PC-3 (cell line): ENCODE measurements around the gene VASP. TPM values are rescaled to one million over a fixed set of nuclear protein-coding genes. Genes with fewer than 3 reads are reported as not detected.

Experiments used
- ATAC-seq: fragments of 200-7000 bp; cut with Tn5 transposase; 2 replicates; pipeline ENCODE4 v1.9.1; 2020; ENCODE audit warnings: mild to moderate bottlenecking, moderate library complexity
- BruUV-seq: library from RNA; stranded (reverse); fragments of 400-500 nt; replicated peaks from 2 replicates; lab custom pipeline; 2021; lab: Mats Ljungman, UMichigan
- CTCF ChIA-PET: fragments of 300-600 bp; sonication (Branson Sonifier 250); formaldehyde crosslinking; loops from one replicate; lab custom pipeline; 2022; ENCODE audit warnings: antibody characterized with exemption; lab: Charles Lee
- POLR2A ChIA-PET: fragments of 300-600 bp; sonication (Branson Sonifier 250); formaldehyde crosslinking; loops from one replicate; lab custom pipeline; 2022; ENCODE audit warnings: antibody characterized with exemption; ENCODE audit not compliant: unreplicated experiment; lab: Charles Lee
- DNase-seq: peaks from one replicate; pipeline ENCODE4 v3.0.0-alpha.2; 2015
- H2AFZ ChIP-seq: fragments of 300-600 bp; sonication (generic); 2 replicates; pipeline ENCODE4 v1.6.0; 2016; ENCODE audit warnings: antibody characterized with exemption, low read length
- H3F3A ChIP-seq: fragments of 300-600 bp; sonication (generic); one replicate; pipeline ENCODE4 v1.6.0; 2017; ENCODE audit warnings: antibody characterized with exemption, low read length, control low read depth, mild to moderate bottlenecking; ENCODE audit not compliant: unreplicated experiment
- H3K27ac ChIP-seq: fragments of 300-600 bp; sonication (generic); 2 replicates; pipeline ENCODE4 v1.5.1; 2016; ENCODE audit warnings: mild to moderate bottlenecking, low read length
- H3K27me3 ChIP-seq: fragments of 300-600 bp; sonication (generic); 2 replicates; pipeline ENCODE4 v1.6.1; 2016; ENCODE audit warnings: low read length, mixed read lengths
- H3K36me3 ChIP-seq: fragments of 300-600 bp; sonication (generic); 2 replicates; pipeline ENCODE4 v1.6.1; 2016; ENCODE audit warnings: low read depth, mixed run types, low read length, mixed read lengths
- H3K4me1 ChIP-seq: fragments of 300-600 bp; sonication (generic); 2 replicates; pipeline ENCODE4 v1.5.1; 2016; ENCODE audit warnings: low read length; ENCODE audit not compliant: insufficient read depth
- H3K4me2 ChIP-seq: fragments of 300-600 bp; sonication (generic); 2 replicates; pipeline ENCODE4 v1.6.0; 2016; ENCODE audit warnings: low read length
- H3K4me3 ChIP-seq: fragments of 300-600 bp; sonication (generic); 2 replicates; pipeline ENCODE4 v1.5.1; 2016; ENCODE audit warnings: mild to moderate bottlenecking, low read length, mixed read lengths
- H3K79me2 ChIP-seq: fragments of 300-600 bp; sonication (generic); 2 replicates; pipeline ENCODE4 v1.6.1; 2017; ENCODE audit warnings: low read length, mixed read lengths
- H3K9ac ChIP-seq: fragments of 300-600 bp; sonication (generic); 2 replicates; pipeline ENCODE4 v1.6.0; 2016; ENCODE audit warnings: mild to moderate bottlenecking, low read length
- H3K9me2 ChIP-seq: fragments of 300-600 bp; sonication (generic); replicated peaks from 2 replicates; pipeline ENCODE4 v1.6.1; 2016; ENCODE audit warnings: mixed run types, low read length, mixed read lengths
- H3K9me3 ChIP-seq: fragments of 300-600 bp; sonication (generic); 2 replicates; pipeline ENCODE4 v1.6.1; 2016; ENCODE audit warnings: low read length, mixed read lengths
- H4K20me1 ChIP-seq: fragments of 300-600 bp; sonication (generic); 2 replicates; pipeline ENCODE4 v1.6.1; 2016; ENCODE audit warnings: low read length, mixed read lengths
- CTCF ChIP-seq: fragments of 300-600 bp; sonication (generic); conservative IDR thresholded peaks from 2 replicates; pipeline ENCODE4 v1.5.1; 2017; ENCODE audit warnings: antibody characterized with exemption, low read depth, mild to moderate bottlenecking, low read length
- EZH2 ChIP-seq: fragments of 300-600 bp; sonication (generic); IDR thresholded peaks from one replicate; pipeline ENCODE4 v1.6.1; 2017; ENCODE audit warnings: antibody characterized with exemption, mild to moderate bottlenecking, low read length; ENCODE audit not compliant: unreplicated experiment
- EZH2phosphoT487 ChIP-seq: fragments of 300-600 bp; sonication (generic); IDR thresholded peaks from 2 replicates; pipeline ENCODE4 v1.6.1; 2018; ENCODE audit warnings: mild to moderate bottlenecking, antibody characterized with exemption, low read length, borderline replicate concordance
- intact Hi-C: fragments of 100-400 bp; cut with micrococcal nuclease; formaldehyde crosslinking; loops from 2 replicates; pipeline ENCODE4 v1.9.0; 2023
- total RNA-seq: library from RNA; depleted of rRNA; stranded (reverse); fragments of >200 nt; gene quantifications from 2 replicates; pipeline ENCODE4 v1.2.3, GENCODE V29; 2014

VASP gene
- total RNA-seq, 1 experiment from 2014 or later = 120 TPM

GRCh38 chr19:45473682-45474605, 33.3 kb upstream of the VASP start:
- ChIA-PET CTCF (interaction anchor here (0.6 kb wide), 1 partner anchor 90 kb away, joined by 3 read pairs; no protein-coding TSS in a partner anchor), POLR2A (interaction anchor here (0.7 kb wide), 1 partner anchor 22 kb away, joined by 4 read pairs; no protein-coding TSS in a partner anchor)
- Histone ChIP-seq H3F3A (no peaks in the 10 kb centered on the region), H3K27me3 (no peaks in the 10 kb centered on the region), H3K4me3 (no peak overlapping the region), H3K79me2 (peaks cover 7% of the 10 kb centered on the region; the same call in 1 of the 2 replicates), H3K9me3 (no peaks in the 10 kb centered on the region), H3K4me2 (no peak overlapping the region), H3K9me2 (no peaks in the 10 kb centered on the region), H3K27ac (no peak overlapping the region), H3K36me3 (no peaks in the 10 kb centered on the region), H3K4me1 (peaks cover 11% of the 10 kb centered on the region), H4K20me1 (peaks cover 24% of the 10 kb centered on the region), H2AFZ (no peak overlapping the region), H3K9ac (no peak overlapping the region)
- ATAC-seq = no peak
- BruUV-seq = no TSS peak
- intact Hi-C loops = no loop called here
- no peak for DNase-seq
- TF ChIP-seq EZH2 = no peak
- no peak for TF ChIP-seq EZH2phosphoT487
- TF ChIP-seq CTCF = no peak

- Histone ChIP-seq H3K9ac (no peak overlapping the region), H3K79me2 (peaks cover 7% of the 10 kb centered on the region; the same call in 1 of the 2 replicates), H3K27me3 (no peaks in the 10 kb centered on the region), H3K4me1 (peaks cover 10% of the 10 kb centered on the region), H4K20me1 (peaks cover 22% of the 10 kb centered on the region), H3K9me3 (no peaks in the 10 kb centered on the region), H3K4me2 (no peak overlapping the region), H3K4me3 (no peak overlapping the region), H2AFZ (no peak overlapping the region), H3F3A (no peaks in the 10 kb centered on the region), H3K27ac (no peak overlapping the region), H3K9me2 (no peaks in the 10 kb centered on the region), H3K36me3 (no peaks in the 10 kb centered on the region)
- DNase-seq (no peak), ATAC-seq (no peak)
- TF ChIP-seq EZH2 (no peak), CTCF (no peak), EZH2phosphoT487 (no peak)
- no TSS peak for BruUV-seq
- intact Hi-C loops = no loop called here
- POLR2A ChIA-PET = no interaction called here
- CTCF ChIA-PET = interaction anchor here (0.7 kb wide), 1 partner anchor 83 kb away, joined by 4 read pairs; no protein-coding TSS in a partner anchor
Measured at GRCh38 chr19:45474606-45475521, 32.4 kb upstream of the VASP start.
